ENCODE data around the gene CXCL14. TPM values are rescaled to one million over a fixed set of nuclear protein-coding genes. Genes with fewer than 3 reads are reported as not detected.

CXCL14 gene
- polyA plus RNA-seq, 3 donors: 0.07 to 0.12 TPM; not detected in 1

GRCh38 chr5:135526924-135527323 is 51.9 kb downstream of the CXCL14 start:
- Histone ChIP-seq H4K20me1 (ENCODE audit: insufficient read depth, low read length) (no peaks in the 10 kb centered on the region), H3K9ac (ENCODE audit: insufficient read depth, low read length, poor library complexity, severe bottlenecking) (no peak overlapping the region), H3K36me3 (replicated peaks in 1 of 2; ENCODE audit: control insufficient read depth in 1 of 2, insufficient read depth in 2 of 2, low read length in 2 of 2) (no peaks in the 10 kb centered on the region), H3K4me2 (replicated peaks; ENCODE audit: extremely low read depth, low read length, poor library complexity, severe bottlenecking) (no peak overlapping the region), H3K79me2 (ENCODE audit: insufficient read depth, low read length) (no peaks in the 10 kb centered on the region), H3K9me3 (replicated peaks in 1 of 2; ENCODE audit: control insufficient read depth in 1 of 2, insufficient read depth in 1 of 2, low read length in 2 of 2) (peaks cover 7 to 15% of the 10 kb centered on the region in 2 donors), H3K4me1 (ENCODE audit: control insufficient read depth in 1 of 2, insufficient read depth in 2 of 2, low read length in 2 of 2) (no peaks in the 10 kb centered on the region), H2AFZ (ENCODE audit: insufficient read depth, low read depth, low read length, poor library complexity, severe bottlenecking) (no peak overlapping the region), H3K27me3 (ENCODE audit: control insufficient read depth in 2 of 2, insufficient read depth in 2 of 2, low read length in 2 of 2) (peaks cover 49% of the 10 kb centered on the region in 2 donors), H3K27ac (ENCODE audit: low read depth in 1 of 2, low read length in 2 of 2) (no peak overlapping the region), H3K4me3 (replicated peaks in 1 of 3; ENCODE audit: low read depth in 2 of 3, low read length in 3 of 3) (no peak overlapping the region)
- Mint-ChIP-seq H3K4me1 (no peaks in the 10 kb centered on the region), H3K4me3 (no peak overlapping the region), H3K27me3 (ENCODE audit: low read depth in 3 of 3) (peaks cover 29 to 61% (median 38%) of the 10 kb centered on the region in 3 donors), H3K27ac (no peak overlapping the region), H3K36me3 (no peaks in the 10 kb centered on the region), H3K9me3 (peaks cover under 1 to 40% (median 28%) of the 10 kb centered on the region in 7 donors)
- no peak for DNase-seq
- TF ChIP-seq, protein P1, sequence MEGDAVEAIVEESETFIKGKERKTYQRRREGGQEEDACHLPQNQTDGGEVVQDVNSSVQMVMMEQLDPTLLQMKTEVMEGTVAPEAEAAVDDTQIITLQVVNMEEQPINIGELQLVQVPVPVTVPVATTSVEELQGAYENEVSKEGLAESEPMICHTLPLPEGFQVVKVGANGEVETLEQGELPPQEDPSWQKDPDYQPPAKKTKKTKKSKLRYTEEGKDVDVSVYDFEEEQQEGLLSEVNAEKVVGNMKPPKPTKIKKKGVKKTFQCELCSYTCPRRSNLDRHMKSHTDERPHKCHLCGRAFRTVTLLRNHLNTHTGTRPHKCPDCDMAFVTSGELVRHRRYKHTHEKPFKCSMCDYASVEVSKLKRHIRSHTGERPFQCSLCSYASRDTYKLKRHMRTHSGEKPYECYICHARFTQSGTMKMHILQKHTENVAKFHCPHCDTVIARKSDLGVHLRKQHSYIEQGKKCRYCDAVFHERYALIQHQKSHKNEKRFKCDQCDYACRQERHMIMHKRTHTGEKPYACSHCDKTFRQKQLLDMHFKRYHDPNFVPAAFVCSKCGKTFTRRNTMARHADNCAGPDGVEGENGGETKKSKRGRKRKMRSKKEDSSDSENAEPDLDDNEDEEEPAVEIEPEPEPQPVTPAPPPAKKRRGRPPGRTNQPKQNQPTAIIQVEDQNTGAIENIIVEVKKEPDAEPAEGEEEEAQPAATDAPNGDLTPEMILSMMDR (IDR thresholded peaks at IDR 0.05): no peak
- intact Hi-C loops (cut with micrococcal nuclease): no loop called here

GRCh38 chr5:135521964-135522363 is 56.8 kb downstream of the CXCL14 start:
- H3K36me3 Mint-ChIP-seq: no peaks in the 10 kb centered on the region

More at GRCh38 chr5:135521964-135522363, 56.8 kb downstream of the CXCL14 start:
- Mint-ChIP-seq H3K27ac (no peak overlapping the region), H3K4me1 (no peaks in the 10 kb centered on the region), H3K9me3 (peaks cover 3 to 45% (median 38%) of the 10 kb centered on the region in 7 donors), H3K4me3 (no peak overlapping the region), H3K27me3 (ENCODE audit: low read depth in 3 of 3) (peaks cover 15 to 65% (median 32%) of the 10 kb centered on the region in 3 donors)
- Histone ChIP-seq H2AFZ (ENCODE audit: insufficient read depth, low read depth, low read length, poor library complexity, severe bottlenecking) (no peak overlapping the region), H3K9ac (ENCODE audit: insufficient read depth, low read length, poor library complexity, severe bottlenecking) (no peak overlapping the region), H3K4me2 (replicated peaks; ENCODE audit: extremely low read depth, low read length, poor library complexity, severe bottlenecking) (no peak overlapping the region), H3K36me3 (replicated peaks in 1 of 2; ENCODE audit: control insufficient read depth in 1 of 2, insufficient read depth in 2 of 2, low read length in 2 of 2) (no peaks in the 10 kb centered on the region), H3K9me3 (replicated peaks in 1 of 2; ENCODE audit: control insufficient read depth in 1 of 2, insufficient read depth in 1 of 2, low read length in 2 of 2) (peaks cover 11 to 15% of the 10 kb centered on the region in 2 donors), H3K4me1 (ENCODE audit: control insufficient read depth in 1 of 2, insufficient read depth in 2 of 2, low read length in 2 of 2) (no peaks in the 10 kb centered on the region), H3K79me2 (ENCODE audit: insufficient read depth, low read length) (no peaks in the 10 kb centered on the region), H3K27ac (ENCODE audit: low read depth in 1 of 2, low read length in 2 of 2) (no peak overlapping the region), H3K27me3 (ENCODE audit: control insufficient read depth in 2 of 2, insufficient read depth in 2 of 2, low read length in 2 of 2) (peaks cover 27 to 43% of the 10 kb centered on the region in 2 donors), H4K20me1 (ENCODE audit: insufficient read depth, low read length) (no peaks in the 10 kb centered on the region), H3K4me3 (replicated peaks in 1 of 3; ENCODE audit: low read depth in 2 of 3, low read length in 3 of 3) (no peak overlapping the region)
- intact Hi-C loops (cut with micrococcal nuclease): no loop called here
- WGBS (ENCODE audit: insufficient coverage): no CpG with 5 or more reads among the region's 2 CpGs
- DNase-seq: no peak
- TF ChIP-seq, protein P1 (IDR thresholded peaks at IDR 0.05): no peak

Other genes with a start within 250 kb of the CXCL14 start
- 100 to 1,000 TPM; 352 to 443 (median 440) TPM for gene MACROH2A1, start 179.8 kb downstream of the CXCL14 start, polyA plus RNA-seq
- gene DCANP1, start 131.6 kb downstream of the CXCL14 start, polyA plus RNA-seq: under 1 TPM; 0.14 to 0.85 (median 0.15) TPM
- gene TIFAB, start 126.6 kb downstream of the CXCL14 start, polyA plus RNA-seq: under 1 TPM; 0.29 to 0.71 (median 0.50) TPM
- gene NEUROG1, start 43.0 kb downstream of the CXCL14 start, polyA plus RNA-seq: not detected

Measured in CD14-positive monocyte (primary cell).